ENCODE measurements around the gene MGRN1. TPM values are rescaled to one million over a fixed set of nuclear protein-coding genes. Genes with fewer than 3 reads are reported as not detected.

The MGRN1 gene
- total RNA-seq, 1 experiment from 2014 or later: 72.3 TPM

DNA sequence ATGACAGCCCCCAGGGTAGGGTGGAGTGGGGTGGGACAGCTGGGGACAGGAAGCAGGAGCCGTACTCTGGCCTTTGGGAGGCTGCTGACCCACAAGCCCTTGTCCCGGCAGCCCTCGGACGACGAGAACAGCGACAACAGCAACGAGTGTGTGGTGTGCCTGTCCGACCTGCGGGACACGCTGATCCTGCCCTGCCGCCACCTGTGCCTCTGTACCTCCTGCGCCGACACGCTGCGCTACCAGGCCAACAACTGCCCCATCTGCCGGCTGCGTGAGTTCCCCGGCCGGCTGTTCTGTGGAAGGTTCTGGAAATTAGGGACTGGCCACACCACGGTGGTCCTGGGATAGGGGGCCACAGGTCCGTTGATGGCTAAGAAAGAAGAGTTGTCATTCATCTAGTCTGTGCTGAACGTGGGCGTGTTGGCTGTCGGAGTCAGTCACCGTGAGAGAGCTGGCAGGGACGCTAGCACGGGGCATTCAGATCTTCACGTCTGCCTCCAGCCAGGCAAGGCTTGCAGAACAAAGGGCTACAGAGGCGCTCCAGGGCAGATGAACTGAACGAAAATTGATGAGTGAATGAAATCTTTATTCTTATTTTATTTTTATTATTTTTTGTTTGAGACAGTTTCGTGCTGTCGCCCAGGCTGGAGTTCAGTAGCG is 48.9 kb downstream of the MGRN1 start:
- POLR2A ChIA-PET: no interaction called here
- no TSS peak for BruUV-seq (replicated peaks)
- H3K36me3 Mint-ChIP-seq (ENCODE audit: insufficient read depth, unreplicated experiment): peaks cover 29% of the 10 kb centered on the region

DNA sequence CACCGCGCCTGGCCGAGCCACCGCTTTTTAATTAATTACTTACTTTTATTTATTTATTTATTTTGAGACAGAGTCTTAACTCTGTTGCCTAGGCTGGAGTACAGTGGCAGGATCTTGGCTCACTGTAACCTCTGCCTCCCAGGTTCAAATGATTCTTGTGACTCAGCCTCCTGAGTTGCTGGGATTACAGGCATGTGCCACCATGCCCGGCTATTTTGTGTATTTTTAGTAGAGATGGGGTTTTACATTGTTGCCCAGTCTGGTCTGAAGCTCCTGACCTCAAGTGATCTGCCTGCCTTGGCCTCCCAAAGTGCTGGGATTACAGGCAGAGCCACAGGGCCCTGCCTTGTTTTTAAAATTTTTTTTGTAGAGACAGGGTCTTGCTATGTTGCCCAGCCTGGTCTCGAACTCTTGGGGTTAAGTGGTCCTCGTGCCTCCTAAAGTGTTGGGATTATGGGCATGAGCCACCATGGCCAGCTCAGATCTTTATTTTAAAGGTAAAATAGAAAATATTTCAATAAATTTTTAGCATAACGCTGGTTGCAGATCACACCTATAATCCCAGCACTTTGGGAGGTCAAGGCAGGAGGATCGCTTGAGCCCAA is 50.4 kb downstream of the MGRN1 start:
- H3K4me3 ChIP-seq (ENCODE audit: low read depth, low read length): no peak overlapping the region
- intact Hi-C loops (cut with micrococcal nuclease; ENCODE audit: unreplicated experiment): no loop called here
- no peaks in the 10 kb centered on the region for H3K9me3 Mint-ChIP-seq (ENCODE audit: unreplicated experiment)
- no peaks in the 10 kb centered on the region for H3K27me3 Mint-ChIP-seq (ENCODE audit: insufficient read depth, unreplicated experiment)
- no peak for DNase-seq
- no peak overlapping the region for H3K4me3 Mint-ChIP-seq (ENCODE audit: unreplicated experiment)
- TF ChIP-seq, protein P1, sequence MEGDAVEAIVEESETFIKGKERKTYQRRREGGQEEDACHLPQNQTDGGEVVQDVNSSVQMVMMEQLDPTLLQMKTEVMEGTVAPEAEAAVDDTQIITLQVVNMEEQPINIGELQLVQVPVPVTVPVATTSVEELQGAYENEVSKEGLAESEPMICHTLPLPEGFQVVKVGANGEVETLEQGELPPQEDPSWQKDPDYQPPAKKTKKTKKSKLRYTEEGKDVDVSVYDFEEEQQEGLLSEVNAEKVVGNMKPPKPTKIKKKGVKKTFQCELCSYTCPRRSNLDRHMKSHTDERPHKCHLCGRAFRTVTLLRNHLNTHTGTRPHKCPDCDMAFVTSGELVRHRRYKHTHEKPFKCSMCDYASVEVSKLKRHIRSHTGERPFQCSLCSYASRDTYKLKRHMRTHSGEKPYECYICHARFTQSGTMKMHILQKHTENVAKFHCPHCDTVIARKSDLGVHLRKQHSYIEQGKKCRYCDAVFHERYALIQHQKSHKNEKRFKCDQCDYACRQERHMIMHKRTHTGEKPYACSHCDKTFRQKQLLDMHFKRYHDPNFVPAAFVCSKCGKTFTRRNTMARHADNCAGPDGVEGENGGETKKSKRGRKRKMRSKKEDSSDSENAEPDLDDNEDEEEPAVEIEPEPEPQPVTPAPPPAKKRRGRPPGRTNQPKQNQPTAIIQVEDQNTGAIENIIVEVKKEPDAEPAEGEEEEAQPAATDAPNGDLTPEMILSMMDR (IDR thresholded peaks at IDR 0.05; ENCODE audit: insufficient read depth in 1 of 2, low read depth in 1 of 2, low read length in 1 of 2, severe bottlenecking in 1 of 2, unreplicated experiment in 1 of 2): no peak
- ChIA-PET CTCF (interaction anchor here (0.8 kb wide), 1 partner anchor 127 kb away, joined by 6 read pairs; the partner anchor contains the start of gene ROGDI), POLR2A (no interaction called here)
- H3K9me3 ChIP-seq: no peaks in the 10 kb centered on the region
- H3K36me3 ChIP-seq (ENCODE audit: control insufficient read depth, insufficient read depth, low read length): no peaks in the 10 kb centered on the region; the same call in none of the 2 replicates
- no peaks in the 10 kb centered on the region for H3K4me1 Mint-ChIP-seq (ENCODE audit: low read depth, unreplicated experiment)
- no TSS peak for BruUV-seq (replicated peaks)
- peaks cover 24% of the 10 kb centered on the region for H3K36me3 Mint-ChIP-seq (ENCODE audit: insufficient read depth, unreplicated experiment)
- no peaks in the 10 kb centered on the region for H3K4me1 ChIP-seq
- no peaks in the 10 kb centered on the region for H3K27me3 ChIP-seq (replicated peaks; ENCODE audit: control insufficient read depth, insufficient read depth, low read length)
- no peak overlapping the region for H3K27ac Mint-ChIP-seq (ENCODE audit: unreplicated experiment)

More for the DNA sequence above, 48.9 kb downstream of the MGRN1 start:
- intact Hi-C loops (cut with micrococcal nuclease; ENCODE audit: unreplicated experiment): no loop called here
- TF ChIP-seq, protein P1 (IDR thresholded peaks at IDR 0.05; ENCODE audit: insufficient read depth in 1 of 2, low read depth in 1 of 2, low read length in 1 of 2, severe bottlenecking in 1 of 2, unreplicated experiment in 1 of 2): no peak
- no peak for DNase-seq
- Mint-ChIP-seq H3K4me3 (ENCODE audit: unreplicated experiment) (no peak overlapping the region), H3K27ac (ENCODE audit: unreplicated experiment) (no peak overlapping the region), H3K9me3 (ENCODE audit: unreplicated experiment) (no peaks in the 10 kb centered on the region), H3K27me3 (ENCODE audit: insufficient read depth, unreplicated experiment) (no peaks in the 10 kb centered on the region), H3K4me1 (ENCODE audit: low read depth, unreplicated experiment) (no peaks in the 10 kb centered on the region)
- Histone ChIP-seq H3K9me3 (no peaks in the 10 kb centered on the region), H3K4me1 (no peaks in the 10 kb centered on the region), H3K4me3 (ENCODE audit: low read depth, low read length) (no peak overlapping the region), H3K36me3 (ENCODE audit: control insufficient read depth, insufficient read depth, low read length) (no peaks in the 10 kb centered on the region; the same call in 1 of the 2 replicates), H3K27me3 (replicated peaks; ENCODE audit: control insufficient read depth, insufficient read depth, low read length) (no peaks in the 10 kb centered on the region)
- CTCF ChIA-PET: no interaction called here

DNA sequence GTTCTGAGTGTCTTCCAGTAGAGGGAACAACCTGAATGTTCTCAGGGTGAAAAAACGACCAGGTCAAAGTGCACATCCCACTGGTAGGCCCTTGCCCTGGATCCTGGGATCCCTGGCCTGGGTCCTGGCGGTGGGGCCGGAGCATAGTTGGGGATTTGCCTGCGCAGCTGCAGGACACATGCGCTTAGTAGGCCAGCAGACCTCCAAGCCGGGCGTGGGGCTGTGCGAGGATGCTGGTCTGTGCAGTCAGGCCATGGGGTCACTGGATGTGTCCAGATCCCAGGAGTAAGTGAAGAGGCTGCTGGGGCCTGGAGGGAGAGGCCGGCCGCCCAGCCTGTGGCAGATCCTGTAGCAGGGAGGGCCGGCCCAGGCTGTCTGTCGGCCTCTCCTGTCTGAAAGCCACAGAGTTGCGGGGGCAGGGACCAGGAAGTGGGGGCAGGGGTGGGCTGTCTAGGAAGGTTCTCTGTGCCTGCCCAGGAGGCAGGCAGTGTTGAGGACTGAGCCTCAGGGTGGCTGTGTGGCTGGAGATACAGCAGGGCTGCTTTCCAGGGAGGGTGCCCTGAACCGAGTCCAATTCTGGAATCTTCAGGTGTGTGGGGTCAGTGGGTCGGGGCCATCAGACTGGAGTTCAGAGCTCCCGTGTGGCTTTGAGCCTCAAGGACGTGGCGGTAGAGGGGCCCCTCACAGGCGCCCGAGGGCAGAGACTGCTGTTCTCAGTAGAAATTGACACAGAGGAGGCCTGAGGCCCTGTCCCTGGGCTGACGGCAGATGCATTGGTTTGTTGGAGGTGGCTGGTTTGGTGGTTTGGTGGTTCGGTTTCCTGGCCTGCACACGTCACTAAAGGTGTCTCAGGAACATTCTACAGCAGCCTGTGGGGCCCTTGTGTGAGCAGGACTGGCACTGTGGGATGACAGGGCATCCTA is 51.5 kb downstream of the MGRN1 start:
- H3K4me1 ChIP-seq: no peaks in the 10 kb centered on the region
- no peaks in the 10 kb centered on the region for H3K27me3 ChIP-seq (replicated peaks; ENCODE audit: control insufficient read depth, insufficient read depth, low read length)
- no peaks in the 10 kb centered on the region for H3K9me3 ChIP-seq
- no peaks in the 10 kb centered on the region for H3K4me1 Mint-ChIP-seq (ENCODE audit: low read depth, unreplicated experiment)
- DNase-seq: no peak
- TF ChIP-seq, protein P1 (IDR thresholded peaks at IDR 0.05; ENCODE audit: insufficient read depth in 1 of 2, low read depth in 1 of 2, low read length in 1 of 2, severe bottlenecking in 1 of 2, unreplicated experiment in 1 of 2): no peak
- intact Hi-C loops (cut with micrococcal nuclease; ENCODE audit: unreplicated experiment): no loop called here
- no peak overlapping the region for H3K4me3 Mint-ChIP-seq (ENCODE audit: unreplicated experiment)
- POLR2A ChIA-PET: no interaction called here
- H3K27me3 Mint-ChIP-seq (ENCODE audit: insufficient read depth, unreplicated experiment): no peaks in the 10 kb centered on the region
- BruUV-seq (replicated peaks): no TSS peak
- no peaks in the 10 kb centered on the region for H3K9me3 Mint-ChIP-seq (ENCODE audit: unreplicated experiment)
- H3K27ac Mint-ChIP-seq (ENCODE audit: unreplicated experiment): no peak overlapping the region
- H3K36me3 ChIP-seq (ENCODE audit: control insufficient read depth, insufficient read depth, low read length): no peaks in the 10 kb centered on the region; the same call in none of the 2 replicates
- CTCF ChIA-PET: interaction anchor here (0.8 kb wide), 1 partner anchor 126 kb away, joined by 6 read pairs; the partner anchor contains the start of gene ROGDI
- H3K36me3 Mint-ChIP-seq (ENCODE audit: insufficient read depth, unreplicated experiment): peaks cover 33% of the 10 kb centered on the region
- no peak overlapping the region for H3K4me3 ChIP-seq (ENCODE audit: low read depth, low read length)
